HG03280 (cell line): Measurements from ENCODE around the gene STRA6.
"Not testable (repeated sequence)": the region's sequence is repeated elsewhere in the genome, so short reads cannot be mapped to it uniquely, and the experiment has no call there.

Experiments used
- ATAC-seq: cut with Tn5 transposase; IDR thresholded peaks from one replicate; pipeline ENCODE4 v1.9.1; 2021; ENCODE audit warnings: mild to moderate bottlenecking, moderate library complexity; ENCODE audit not compliant: unreplicated experiment

Gene STRA6

DNA sequence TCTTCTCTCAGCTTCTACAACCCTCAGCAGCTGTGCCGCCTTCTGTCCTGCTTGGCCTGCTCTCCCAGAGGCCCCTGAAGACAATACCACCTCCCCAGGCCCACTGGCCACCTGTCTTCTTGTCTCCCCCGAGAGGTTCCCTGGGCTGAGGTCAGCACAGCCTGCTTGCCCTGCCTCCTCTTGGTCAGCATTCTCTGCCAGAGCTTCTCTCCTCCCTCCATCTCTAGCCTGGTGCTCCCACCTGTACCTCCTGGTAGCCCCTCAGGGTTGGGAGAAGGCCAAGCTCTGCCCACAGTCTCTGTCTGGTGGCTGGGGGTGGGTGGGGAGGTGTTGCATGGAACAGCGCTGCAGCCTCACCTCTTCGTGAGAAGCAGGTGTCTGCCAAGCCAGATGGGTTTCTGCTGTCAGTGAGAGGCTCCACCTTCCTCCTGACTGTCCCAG lies 34.7 kb downstream of the STRA6 start:
- no peak for ATAC-seq

DNA sequence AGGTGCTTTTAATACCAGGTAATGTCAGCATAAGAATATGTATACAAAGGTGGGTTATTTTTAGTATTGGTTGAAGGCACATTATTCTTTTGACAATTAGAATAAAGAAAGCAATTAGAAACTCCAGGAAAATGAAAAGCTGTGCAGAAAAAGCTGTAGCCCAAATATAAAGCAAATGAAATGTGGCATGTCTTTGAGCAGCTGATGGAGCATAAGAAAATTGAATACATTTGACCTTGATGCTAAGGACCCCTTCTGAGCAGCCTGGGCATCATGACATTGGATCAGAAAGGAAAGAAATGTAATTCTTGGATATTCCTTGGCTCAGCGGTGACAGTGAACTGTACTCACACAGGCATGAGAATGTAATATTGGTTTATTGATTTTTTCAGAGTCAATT lies 37.1 kb downstream of the STRA6 start:
- ATAC-seq: no peak

DNA sequence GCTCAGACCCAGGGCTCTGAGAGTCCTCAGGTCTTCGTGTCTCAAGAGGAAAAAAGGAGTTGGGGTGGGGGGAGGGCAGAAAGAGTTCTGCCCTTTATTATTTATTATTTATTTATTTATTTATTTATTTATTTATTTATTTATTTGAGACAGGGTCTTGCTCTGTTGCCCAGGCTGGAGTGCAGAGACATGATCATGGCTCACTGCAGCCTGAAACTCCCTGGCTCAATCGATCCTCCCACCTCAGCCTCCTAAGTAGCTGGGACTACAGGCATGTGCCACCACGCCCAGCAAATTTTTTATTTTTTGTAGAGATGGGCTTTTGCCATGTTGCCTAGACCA lies 40.4 kb downstream of the STRA6 start:
- ATAC-seq: not testable (repeated sequence)

DNA sequence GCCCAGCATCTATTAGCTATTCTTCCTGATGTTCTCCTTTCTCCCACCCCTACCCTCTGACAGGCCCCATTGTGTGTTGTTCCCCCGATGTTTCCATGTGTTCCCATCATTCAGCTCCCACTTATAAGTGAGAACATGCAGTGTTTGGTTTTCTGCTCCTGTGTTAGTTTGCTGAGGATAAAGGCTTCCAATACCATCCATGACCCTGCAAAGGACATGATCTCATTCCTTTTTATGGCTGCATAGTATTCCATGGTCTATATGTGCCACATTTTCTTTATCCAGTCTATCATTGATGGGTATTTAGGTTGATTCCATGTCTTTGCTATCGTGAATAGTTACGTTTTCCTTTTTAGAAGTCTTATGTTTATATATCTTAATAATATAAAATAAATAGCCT lies 42.2 kb downstream of the STRA6 start:
- not testable (repeated sequence) for ATAC-seq

DNA sequence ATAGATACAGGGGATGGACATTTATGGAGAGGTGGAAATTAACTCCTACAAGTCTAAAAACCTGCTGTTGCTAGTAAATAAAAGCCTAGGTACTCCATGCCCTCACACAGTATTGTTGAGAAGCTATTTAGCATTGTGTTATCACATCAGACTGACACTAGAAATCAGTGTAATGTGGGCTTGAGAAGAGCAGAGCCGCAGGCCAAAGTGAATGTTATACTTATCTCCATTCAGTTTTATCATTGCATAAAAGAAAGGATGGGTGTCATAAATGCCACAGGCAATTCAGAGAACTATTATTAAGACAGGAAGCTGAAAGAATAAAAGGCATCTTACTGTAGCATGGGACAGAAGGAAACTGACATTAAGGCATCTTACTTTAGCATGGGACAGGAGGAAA lies 42.8 kb downstream of the STRA6 start:
- ATAC-seq: no peak

DNA sequence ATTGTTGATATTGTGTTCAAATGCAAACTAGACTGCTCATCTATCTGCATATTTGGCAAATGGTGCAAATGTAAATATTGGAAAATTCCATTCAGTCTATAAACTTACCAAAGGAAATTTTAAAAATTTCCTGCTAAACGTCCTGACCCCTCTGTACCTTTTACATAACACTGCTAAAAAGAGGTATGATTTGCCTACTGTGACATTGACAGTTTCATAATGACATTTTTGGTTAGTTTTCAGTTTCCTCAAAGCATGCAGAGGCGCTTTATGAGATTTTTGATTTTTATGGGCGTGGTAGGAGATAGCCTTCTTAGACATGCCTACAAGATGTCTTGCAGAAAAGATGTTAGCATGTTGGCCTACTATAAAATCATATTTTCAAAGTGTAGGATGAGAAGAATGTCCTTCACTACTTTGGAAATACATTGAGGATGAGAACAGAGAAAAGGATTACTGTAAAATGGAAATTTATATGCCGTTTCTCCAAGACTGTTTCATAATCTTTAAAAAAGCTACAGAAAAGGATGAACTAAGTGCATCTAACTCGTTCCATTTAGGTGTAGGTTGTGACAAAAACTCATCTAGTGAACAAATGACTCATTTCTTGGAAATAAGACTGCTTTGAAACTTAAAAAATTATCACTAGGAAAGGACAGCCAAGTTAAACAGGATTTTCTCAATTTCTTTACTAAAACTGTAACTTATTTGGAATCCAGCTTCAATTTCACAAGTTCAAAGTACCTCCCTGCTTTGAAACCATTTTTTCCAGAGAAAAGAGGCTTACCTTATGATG lies 43.5 kb downstream of the STRA6 start:
- peak; percentile 80 for ATAC-seq

DNA sequence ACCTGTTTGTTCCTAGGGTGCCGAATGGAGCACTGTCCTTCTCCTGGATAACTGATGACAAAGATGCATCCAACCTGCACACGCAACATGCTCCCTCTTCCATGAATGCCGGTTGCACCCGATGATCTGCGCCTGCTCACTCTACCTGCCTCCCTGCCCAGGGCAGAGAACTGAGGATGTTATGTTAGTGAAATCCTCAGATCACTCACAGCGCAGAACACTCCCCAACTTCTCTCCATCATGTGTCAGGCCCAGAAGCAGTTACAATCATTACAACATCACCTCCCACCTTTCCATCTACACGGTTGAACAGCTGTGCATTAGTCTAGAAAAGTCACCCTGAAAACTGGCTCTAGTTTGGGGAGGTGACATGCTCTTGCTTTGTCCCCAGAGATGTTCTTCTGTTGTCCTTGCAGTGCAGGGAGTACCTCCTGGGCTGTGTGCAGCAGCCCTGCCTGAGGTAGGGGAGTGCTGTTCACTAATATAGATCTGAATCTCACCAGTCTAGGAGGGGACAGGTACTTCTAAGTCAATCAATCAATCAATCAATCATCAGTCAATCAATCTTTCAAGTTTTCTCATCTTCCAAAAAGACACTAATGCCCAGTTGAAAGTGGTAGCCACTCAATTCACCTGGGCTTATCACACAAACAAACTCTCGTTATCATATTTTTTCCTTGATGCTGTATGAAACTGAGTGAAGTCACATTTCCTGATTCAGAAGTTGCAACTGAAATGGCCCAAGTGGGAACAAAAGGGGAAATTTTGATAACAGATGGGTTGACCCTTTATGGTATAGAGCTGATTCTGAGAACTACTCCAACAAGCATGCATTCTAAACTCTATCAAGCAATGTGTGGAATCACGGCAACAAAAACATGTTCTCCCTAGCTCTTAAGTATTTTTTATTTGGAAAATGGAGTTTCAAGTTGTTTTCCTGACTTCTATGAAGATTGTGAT lies 44.4 kb downstream of the STRA6 start:
- ATAC-seq: no peak

DNA sequence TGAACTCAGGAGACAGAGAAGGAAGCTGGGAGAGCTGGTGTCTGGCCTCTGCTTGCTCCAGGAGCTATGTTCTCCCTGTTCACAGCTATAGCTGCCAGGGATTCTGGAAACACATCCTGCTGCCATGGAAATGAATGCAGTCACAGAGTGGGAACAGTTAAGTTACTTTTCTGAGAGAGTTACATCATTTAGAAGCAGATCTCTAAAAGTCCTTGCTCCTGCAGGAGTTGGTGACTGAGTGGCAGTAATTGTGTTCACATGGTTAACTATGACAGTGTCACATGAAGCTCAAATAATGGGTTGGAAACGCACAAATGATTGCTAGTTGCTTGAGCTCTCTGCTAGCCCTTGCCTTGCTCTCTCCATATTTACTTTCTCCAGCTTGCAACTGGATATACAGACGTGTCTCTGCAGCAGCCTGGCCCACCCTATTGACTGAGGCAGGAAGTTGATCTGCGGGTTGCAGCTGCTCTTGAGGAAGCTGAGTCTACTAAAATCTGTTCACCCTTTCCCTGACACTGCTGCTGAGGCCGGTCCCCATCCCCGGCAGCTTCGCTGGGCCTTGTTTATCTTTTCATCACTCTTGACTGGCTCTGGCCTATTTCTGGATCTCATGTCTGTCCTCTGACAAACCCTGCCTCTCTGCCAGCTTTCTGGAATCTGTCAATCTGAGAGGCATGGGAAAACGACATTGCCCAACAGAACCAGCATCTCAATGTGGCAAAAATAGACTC lies 45.7 kb downstream of the STRA6 start:
- no peak for ATAC-seq

DNA sequence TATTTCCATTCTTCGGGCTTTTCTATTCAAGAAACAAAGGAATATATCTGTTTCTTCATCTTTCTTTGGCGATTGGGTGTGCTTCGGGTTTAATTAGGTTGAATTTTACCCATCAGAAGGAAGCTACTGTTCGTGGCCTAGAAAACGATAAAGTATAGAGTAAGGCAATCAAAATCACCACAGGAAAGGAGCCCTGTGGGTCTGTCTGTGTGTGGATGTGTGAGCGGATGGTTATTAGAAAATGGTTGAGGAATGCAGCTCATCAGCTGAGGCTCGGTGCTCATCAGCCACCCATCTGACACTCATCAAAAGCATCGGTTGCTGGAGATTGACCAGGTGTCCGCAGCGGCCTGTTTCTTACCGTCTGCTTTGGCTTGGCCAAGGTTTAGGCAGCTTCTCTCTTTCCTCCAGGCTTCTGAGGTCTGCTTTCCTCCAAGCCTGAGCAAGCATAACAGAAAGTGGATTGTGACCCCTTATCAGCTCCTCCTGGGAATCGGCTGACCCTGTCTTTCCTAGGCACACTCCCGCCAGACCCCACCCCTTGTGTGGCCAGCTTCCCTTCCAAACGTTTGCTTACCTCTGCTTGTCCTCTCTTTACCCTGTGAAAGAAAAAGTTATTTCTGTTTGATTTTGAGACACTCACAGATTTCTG lies 46.7 kb downstream of the STRA6 start:
- no peak for ATAC-seq

DNA sequence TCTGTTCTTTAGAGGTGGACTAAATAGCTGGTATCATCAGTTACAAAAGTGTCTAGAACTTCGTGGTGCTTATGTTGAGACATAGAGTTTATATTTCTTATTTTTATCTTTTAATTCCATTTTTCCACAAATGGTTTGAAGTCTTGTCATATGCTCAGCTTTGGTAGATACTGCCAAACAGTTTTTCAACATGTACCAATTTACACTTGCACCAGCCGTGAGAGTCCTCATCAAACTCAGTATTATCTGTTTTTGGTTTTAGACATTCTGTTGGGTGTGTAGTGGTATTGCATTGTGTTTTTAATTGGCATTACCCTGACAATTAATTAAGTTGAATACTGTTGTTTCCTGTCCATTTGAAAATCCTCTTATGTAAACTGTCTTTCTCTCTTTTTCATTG lies 55.5 kb downstream of the STRA6 start:
- no peak for ATAC-seq

DNA sequence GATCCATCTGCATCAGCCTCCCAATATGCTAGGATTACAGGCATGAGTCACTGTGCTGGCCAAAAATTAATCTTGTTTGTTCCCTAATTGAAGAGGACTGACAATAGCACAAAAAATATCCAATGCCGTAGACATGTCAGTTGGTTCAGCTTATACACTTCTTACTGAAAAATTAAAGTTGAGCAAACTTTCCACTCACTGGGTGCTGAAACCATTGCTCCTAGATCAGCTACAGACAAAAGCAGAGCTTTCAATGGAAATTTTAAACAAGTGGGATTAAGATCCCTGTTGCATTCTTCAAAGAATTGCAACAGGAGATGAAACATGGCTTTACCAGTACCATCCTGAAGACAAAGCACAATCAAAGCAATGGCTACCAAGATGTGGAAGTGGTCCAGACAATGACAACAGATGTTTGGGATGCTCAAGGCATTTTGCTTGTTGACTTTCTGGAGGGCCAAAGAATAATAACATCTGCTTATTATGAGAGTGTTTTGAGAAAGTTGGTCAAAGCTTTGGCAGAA lies 56.2 kb downstream of the STRA6 start:
- no peak for ATAC-seq

DNA sequence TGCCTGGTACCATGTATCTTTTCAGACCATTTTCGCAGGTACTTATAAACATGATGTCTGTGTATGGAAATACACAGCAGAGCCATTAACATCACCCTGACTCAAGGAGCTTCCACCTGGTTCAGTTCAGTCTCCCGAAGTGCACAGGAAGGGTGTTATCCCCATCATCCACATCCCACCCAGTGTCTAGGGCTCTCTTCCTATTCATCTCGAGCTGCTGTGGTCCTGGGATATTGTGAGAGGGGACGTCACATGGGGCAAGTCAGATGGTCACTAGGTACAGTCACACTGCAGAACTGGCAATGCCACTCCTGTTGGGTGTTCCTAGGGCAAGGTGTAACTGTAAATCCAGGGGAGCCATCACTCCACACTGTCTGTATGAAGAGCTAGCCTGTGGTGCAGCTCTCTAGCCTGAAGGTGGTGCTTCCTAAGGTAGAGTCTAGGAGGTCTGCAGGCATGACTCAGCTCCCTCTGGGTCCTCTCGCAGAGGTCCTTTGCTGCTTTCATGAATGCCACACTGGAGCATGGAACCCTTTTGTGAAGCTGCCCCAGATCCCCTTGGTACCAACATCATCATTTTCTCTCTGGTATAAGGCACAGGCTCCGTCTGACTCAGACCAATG lies 58.3 kb downstream of the STRA6 start:
- no peak for ATAC-seq

DNA sequence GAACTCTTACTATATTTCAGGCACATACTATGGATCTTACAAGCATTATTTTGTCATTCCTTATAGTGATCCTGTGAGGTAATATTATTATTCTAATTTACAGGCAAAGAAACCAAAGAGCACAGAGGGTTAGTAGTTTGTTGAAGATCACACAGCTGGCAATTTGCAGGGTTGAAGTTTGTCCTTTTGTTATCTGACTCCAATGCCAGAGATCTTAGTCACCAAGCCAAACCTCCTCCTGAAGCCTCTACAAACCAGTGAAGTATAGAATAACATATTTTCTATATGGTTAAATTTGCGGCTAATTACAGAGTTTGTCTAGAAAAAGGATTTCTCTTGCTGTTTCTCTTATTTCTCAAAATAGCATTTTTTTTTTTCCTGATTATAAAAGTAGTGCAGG lies 61.0 kb downstream of the STRA6 start:
- ATAC-seq: no peak

DNA sequence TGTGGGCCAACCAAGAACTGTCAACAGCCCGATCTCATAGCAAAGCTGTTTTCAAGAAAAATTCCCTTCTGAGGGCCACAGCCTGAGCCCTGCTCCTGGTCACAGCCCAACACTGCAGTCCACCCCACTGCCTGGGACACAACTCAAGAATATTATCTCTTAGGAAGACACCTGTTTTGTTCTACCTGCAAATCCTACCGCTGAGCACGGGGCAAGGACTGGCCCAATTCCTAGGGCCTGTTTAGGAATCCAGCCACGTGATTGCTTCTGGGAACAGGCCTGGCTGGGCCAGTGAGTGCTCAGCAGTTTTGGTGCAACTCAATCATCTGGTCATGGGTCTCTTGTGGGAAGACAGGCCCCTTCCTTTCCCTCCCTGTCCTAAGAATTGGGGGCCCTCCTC lies 63.9 kb downstream of the STRA6 start:
- ATAC-seq: no peak

DNA sequence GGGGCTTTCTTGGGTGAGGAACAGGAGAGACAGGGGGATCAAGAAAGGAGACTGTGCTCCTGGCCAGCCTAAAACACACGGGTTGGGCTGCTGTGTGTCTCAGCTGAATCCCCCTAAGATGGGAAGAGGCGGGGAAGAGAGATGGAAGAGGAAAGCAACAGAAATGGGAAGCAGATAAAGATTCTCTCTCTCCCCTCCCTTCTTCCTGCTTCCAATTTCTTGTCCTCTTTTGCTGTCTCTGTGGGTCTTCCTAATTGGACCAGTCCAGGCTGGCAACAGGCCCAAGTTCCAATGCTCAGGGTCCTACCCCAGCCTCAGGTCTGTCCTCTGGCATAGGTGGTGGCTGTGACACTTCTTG lies 65.1 kb downstream of the STRA6 start:
- no peak for ATAC-seq

DNA sequence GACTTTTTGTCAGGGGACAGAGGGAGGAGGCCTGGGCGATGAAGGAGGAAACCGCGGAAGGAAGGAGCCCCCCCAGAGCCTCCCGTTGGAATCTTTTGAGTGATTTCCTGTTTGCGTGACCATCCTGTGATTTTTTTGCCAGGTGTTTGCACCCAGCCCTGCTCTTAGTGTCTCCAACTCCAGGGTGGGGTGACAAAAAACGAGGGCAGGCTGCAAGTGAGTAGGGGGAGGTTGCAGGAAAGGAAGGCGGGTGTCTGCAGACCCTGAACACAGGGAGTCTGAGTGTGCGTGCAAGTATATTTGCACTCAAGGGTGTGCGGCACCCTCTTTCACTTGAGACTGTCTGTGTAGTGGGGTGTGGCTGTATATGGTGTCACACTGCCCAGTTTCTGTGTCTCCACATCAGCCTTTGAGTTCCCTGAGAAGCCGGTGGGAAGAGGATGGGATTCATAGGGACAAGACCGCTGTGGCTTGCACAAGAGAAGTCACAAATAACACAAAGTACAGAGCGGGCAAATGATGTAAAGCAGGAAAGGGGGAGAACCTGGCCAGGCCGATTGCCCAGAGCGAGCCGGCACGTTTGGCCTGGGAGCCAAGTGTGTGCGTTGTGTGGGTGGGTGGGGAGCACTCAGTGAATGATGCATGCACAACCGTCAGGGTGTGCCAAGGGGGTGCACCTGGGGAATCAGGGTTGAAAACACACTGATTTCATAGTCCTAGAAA lies 65.6 kb downstream of the STRA6 start:
- no peak for ATAC-seq

DNA sequence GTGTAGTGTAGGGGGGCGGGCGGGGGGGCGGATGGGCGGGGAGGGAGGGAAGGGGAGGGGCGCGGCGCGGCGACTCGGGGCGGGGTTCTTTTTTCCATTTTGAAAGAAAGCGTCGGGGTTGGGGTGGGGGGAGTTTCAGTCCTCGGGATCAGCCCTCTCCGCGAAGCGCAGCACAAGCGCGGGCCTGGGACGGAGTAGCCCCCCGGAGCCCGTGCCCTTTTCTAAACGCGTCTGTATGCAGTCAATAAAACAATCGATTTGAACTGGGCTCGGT lies 66.1 kb downstream of the STRA6 start:
- ATAC-seq: no peak

DNA sequence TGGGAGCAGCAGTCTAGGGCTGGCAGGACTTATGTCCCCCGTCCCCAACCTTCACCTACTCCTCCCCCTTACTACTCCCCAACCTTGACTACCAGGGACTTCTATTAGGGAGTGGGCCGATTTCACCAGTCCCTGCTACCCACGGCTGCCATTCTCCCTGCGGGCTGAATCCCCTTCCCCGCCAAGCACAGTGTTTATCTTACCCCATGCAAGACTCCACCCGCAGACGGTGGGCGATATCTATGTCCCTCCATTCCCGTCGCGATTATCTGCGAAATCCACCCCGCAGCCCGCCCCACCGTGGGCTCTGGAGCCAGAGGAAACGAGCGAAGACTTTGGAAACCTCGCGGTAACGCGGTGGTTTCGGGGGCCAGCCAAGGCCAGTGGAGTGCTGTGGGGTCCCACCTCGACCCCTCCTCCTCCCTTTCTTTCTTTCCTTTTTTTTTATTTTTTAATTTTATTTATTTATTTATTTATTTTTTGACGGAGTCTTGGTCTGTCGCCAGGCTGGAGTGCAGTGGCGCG lies 67.5 kb downstream of the STRA6 start:
- no peak for ATAC-seq

DNA sequence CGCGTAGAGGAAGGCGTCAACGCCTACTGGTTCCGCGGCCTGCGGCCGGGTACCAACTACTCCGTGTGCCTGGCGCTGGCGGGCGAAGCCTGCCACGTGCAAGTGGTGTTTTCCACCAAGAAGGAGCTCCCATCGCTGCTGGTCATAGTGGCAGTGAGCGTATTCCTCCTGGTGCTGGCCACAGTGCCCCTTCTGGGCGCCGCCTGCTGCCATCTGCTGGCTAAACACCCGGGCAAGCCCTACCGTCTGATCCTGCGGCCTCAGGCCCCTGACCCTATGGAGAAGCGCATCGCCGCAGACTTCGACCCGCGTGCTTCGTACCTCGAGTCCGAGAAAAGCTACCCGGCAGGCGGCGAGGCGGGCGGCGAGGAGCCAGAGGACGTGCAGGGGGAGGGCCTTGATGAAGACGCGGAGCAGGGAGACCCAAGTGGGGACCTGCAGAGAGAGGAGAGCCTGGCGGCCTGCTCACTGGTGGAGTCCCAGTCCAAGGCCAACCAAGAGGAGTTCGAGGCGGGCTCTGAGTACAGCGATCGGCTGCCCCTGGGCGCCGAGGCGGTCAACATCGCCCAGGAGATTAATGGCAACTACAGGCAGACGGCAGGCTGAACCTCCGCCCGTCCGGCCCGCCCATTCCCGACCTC lies 68.1 kb downstream of the STRA6 start:
- ATAC-seq: no peak
